Measurements from ENCODE around the gene ARHGAP26.

The ARHGAP26 gene

DNA sequence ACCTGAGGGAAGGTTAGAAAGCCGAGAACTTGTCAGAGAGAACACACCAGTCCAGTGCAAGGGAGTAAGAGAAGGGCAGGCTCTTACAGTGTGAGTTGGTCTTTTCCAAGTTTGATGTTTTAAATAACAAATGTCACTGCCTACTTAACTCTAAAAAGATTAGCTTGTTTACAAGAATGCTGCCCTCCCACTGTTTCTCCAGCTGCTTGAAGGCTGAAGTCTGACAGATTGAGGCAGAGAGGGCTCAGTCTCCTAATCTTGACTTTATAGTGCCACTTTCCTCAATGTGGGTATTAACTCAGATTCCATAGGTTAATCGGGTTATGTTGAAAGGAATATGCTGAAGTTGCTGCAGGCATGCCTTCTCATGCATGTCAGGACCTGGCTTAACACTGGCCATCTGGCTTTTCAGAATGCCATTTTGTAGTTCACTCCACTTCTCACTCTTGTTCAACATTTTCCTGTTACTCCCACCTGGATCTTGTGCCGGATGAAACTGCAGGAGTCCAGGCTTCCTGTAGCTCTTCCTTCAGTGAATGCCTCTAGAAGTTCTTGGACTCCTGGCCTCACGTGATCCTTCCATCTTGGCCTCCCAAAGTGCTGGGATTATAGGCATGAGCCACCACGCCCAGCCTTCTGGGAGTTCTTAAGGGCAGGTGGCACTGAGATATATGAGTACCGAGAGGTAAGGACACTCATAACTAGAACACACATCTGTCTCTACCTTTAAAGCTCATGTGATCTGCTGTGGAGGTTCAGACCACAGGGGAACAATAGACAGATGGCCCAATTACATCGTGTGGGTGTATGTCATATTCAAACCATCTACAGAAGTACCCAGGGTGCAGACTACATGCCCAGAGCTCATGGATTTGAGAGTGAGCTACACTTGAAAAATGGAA, 249.7 kb downstream of the ARHGAP26 start:
- no peaks in the 10 kb centered on the region for H4K20me1 ChIP-seq (ENCODE audit: control insufficient read depth, insufficient read depth, low read depth, low read length)
- no peaks in the 10 kb centered on the region for H3K9me2 ChIP-seq (replicated peaks; ENCODE audit: control insufficient read depth, low read length)
- H3K9me3 ChIP-seq (ENCODE audit: control insufficient read depth, insufficient read depth, low read length): no peaks in the 10 kb centered on the region
- TF ChIP-seq EZH2phosphoT487 (IDR thresholded peaks at IDR 0.05; ENCODE audit: borderline replicate concordance, low read length): no peak
- TF ChIP-seq, protein P1, sequence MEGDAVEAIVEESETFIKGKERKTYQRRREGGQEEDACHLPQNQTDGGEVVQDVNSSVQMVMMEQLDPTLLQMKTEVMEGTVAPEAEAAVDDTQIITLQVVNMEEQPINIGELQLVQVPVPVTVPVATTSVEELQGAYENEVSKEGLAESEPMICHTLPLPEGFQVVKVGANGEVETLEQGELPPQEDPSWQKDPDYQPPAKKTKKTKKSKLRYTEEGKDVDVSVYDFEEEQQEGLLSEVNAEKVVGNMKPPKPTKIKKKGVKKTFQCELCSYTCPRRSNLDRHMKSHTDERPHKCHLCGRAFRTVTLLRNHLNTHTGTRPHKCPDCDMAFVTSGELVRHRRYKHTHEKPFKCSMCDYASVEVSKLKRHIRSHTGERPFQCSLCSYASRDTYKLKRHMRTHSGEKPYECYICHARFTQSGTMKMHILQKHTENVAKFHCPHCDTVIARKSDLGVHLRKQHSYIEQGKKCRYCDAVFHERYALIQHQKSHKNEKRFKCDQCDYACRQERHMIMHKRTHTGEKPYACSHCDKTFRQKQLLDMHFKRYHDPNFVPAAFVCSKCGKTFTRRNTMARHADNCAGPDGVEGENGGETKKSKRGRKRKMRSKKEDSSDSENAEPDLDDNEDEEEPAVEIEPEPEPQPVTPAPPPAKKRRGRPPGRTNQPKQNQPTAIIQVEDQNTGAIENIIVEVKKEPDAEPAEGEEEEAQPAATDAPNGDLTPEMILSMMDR (IDR thresholded peaks at IDR 0.05; ENCODE audit: low read depth, low read length, poor library complexity, severe bottlenecking): no peak
- no peak overlapping the region for H3K4me3 ChIP-seq (ENCODE audit: low read length)
- no peaks in the 10 kb centered on the region for H3K79me2 ChIP-seq (ENCODE audit: control insufficient read depth, low read length)
- H3K36me3 ChIP-seq (ENCODE audit: control insufficient read depth, low read length): no peaks in the 10 kb centered on the region
- H3F3A ChIP-seq (ENCODE audit: control insufficient read depth, insufficient read depth): no peaks in the 10 kb centered on the region
- H3K4me1 ChIP-seq (ENCODE audit: control insufficient read depth, low read length): peaks cover 13% of the 10 kb centered on the region
- H3K27ac ChIP-seq (ENCODE audit: low read depth, low read length): no peak overlapping the region
- H3K27me3 ChIP-seq (ENCODE audit: control insufficient read depth, low read length): no peaks in the 10 kb centered on the region
- no peak overlapping the region for H3K4me2 ChIP-seq (ENCODE audit: low read length)

DNA sequence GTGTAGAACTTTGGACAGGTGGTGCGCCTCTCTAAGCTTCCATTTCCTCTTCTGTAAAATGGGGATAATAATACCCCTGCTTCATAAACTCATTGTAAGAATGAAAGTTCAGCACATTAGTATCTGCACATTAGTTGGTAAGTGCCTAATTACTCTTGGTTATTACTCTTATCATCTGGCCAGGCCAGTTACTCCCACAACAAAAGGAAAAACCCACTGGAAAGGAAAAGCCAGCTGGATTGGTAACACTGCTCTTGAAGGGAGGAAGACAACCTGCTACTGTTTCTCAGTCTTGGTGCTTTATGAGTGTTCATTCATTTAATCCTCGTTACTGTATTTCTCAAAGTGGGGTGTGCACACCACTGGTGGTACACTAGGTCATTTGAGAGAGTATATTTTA, 251.4 kb downstream of the ARHGAP26 start:
- Histone ChIP-seq H3K79me2 (ENCODE audit: control insufficient read depth, low read length) (no peaks in the 10 kb centered on the region), H3K27ac (ENCODE audit: low read depth, low read length) (no peak overlapping the region), H3K9me2 (replicated peaks; ENCODE audit: control insufficient read depth, low read length) (no peaks in the 10 kb centered on the region), H4K20me1 (ENCODE audit: control insufficient read depth, insufficient read depth, low read depth, low read length) (no peaks in the 10 kb centered on the region), H3K4me3 (ENCODE audit: low read length) (no peak overlapping the region), H3K27me3 (ENCODE audit: control insufficient read depth, low read length) (no peaks in the 10 kb centered on the region), H3K9me3 (ENCODE audit: control insufficient read depth, insufficient read depth, low read length) (no peaks in the 10 kb centered on the region), H3F3A (ENCODE audit: control insufficient read depth, insufficient read depth) (no peaks in the 10 kb centered on the region), H3K4me1 (ENCODE audit: control insufficient read depth, low read length) (peaks cover 13% of the 10 kb centered on the region), H3K36me3 (ENCODE audit: control insufficient read depth, low read length) (no peaks in the 10 kb centered on the region), H3K4me2 (ENCODE audit: low read length) (no peak overlapping the region)
- no peak for TF ChIP-seq EZH2phosphoT487 (IDR thresholded peaks at IDR 0.05; ENCODE audit: borderline replicate concordance, low read length)
- TF ChIP-seq, protein P1 (IDR thresholded peaks at IDR 0.05; ENCODE audit: low read depth, low read length, poor library complexity, severe bottlenecking): no peak

DNA sequence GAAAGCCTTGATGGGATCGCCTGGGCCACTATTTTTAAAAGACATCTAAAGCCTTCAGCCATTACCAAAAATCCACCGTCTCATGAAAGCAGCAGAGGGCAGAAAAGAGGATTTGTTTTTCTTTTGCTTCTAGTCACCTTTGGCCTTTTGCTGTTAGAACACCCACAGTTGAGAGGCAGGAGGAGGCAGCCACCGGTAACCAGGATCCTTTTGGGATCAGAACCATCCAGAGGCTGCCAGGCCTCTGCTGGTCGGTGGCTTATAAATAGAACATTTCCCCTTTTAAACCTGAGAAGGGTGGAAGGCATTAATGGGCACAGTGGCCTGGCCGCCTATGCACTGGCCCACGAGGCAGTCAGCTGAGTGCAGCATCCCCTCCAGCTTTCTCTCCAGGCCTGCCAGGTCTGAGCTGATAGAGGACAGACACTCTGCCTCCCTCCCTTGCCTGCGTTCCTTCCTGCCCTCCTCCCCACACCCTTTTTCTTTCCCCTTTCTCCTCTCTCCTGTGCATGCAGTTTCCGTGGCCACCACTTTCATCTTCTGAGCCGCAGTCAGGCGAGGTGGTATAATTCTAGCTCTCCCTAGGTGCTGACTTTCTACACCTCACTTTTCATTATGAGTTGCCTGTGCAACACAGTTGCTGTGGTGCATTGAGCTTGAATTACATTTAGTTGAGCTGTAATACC, 253.4 kb downstream of the ARHGAP26 start:
- H3K4me1 ChIP-seq (ENCODE audit: control insufficient read depth, low read length): peaks cover 9% of the 10 kb centered on the region
- H3F3A ChIP-seq (ENCODE audit: control insufficient read depth, insufficient read depth): no peaks in the 10 kb centered on the region
- TF ChIP-seq, protein P1 (IDR thresholded peaks at IDR 0.05; ENCODE audit: low read depth, low read length, poor library complexity, severe bottlenecking): no peak
- no peak for TF ChIP-seq EZH2phosphoT487 (IDR thresholded peaks at IDR 0.05; ENCODE audit: borderline replicate concordance, low read length)
- H3K9me2 ChIP-seq (replicated peaks; ENCODE audit: control insufficient read depth, low read length): no peaks in the 10 kb centered on the region
- no peaks in the 10 kb centered on the region for H3K36me3 ChIP-seq (ENCODE audit: control insufficient read depth, low read length)
- H3K9me3 ChIP-seq (ENCODE audit: control insufficient read depth, insufficient read depth, low read length): no peaks in the 10 kb centered on the region
- H3K27me3 ChIP-seq (ENCODE audit: control insufficient read depth, low read length): no peaks in the 10 kb centered on the region
- H3K79me2 ChIP-seq (ENCODE audit: control insufficient read depth, low read length): no peaks in the 10 kb centered on the region
- H3K27ac ChIP-seq (ENCODE audit: low read depth, low read length): no peak overlapping the region
- no peaks in the 10 kb centered on the region for H4K20me1 ChIP-seq (ENCODE audit: control insufficient read depth, insufficient read depth, low read depth, low read length)
- H3K4me3 ChIP-seq (ENCODE audit: low read length): no peak overlapping the region
- H3K4me2 ChIP-seq (ENCODE audit: low read length): no peak overlapping the region

Measured in DOHH2 (cell line).